Embryonic facial prominence (tissue), 1 donor: Measurements from ENCODE around the gene TTC33.
"Not testable (repeated sequence)": the region's sequence is repeated elsewhere in the genome, so short reads cannot be mapped to it uniquely, and the experiment has no call there.

ENCODE experiments used
- DNase-seq: peaks from one replicate; pipeline ENCODE4 v3.0.0-alpha.2; 2016; ENCODE audit errors: extremely low spot score

The TTC33 gene, protein sequence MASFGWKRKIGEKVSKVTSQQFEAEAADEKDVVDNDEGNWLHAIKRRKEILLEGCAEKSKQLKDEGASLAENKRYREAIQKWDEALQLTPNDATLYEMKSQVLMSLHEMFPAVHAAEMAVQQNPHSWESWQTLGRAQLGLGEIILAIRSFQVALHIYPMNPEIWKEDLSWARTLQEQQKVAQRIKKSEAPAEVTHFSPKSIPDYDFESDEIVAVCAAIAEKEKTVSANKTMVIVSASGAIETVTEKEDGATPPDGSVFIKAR

DNA sequence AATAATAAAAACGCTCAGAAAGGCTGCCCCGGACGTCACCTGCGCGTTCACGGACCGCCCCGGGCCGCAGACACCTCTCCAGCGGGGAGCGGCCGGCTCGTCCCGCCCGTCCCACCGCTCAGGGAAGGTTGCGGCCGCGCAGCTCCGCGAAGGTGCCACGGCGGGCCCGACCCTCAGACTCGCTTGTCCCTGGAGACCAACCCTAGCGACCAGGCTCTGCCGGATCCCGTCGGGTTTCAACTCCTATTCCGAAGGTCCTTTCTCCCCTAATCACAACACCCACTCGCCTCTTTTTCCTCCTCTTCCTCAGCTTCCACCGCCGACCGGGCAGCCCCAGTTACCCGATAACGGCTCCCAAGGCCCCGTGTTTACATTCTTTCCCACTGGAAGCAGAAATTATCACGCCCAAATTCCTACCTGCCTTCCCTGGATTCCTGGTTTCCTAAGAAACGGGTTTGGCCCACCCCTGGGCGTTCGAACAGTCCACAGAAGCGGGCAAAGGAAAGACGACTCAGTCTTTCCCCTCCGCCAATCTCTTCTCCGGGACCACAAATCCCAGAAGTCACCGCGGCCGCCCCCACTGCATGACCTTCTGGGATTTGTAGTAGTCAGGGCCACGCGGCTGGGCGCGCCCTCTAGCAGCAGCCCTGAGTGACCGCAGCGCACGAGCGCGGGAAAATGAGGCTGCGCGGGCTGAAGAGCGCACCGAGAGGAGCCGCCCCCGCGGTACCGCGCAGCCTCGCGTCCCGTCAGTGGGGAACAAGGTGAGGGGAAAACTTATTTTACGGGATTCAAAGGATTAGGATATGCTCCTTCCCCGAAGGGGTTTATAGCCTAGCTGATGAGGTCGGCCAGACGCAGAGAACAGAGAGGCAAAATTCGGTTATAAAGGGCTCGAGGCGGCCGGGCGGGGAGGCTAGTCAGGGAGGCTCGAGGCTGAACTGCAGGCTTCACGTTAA, at the start of gene TTC33:
Gene TTC33 (minus strand): TSS at position 555 of the 959 bp plus-strand sequence. CDS start 8,943 bp downstream, outside the sequence.
- DNase-seq: peak; percentile 89

DNA sequence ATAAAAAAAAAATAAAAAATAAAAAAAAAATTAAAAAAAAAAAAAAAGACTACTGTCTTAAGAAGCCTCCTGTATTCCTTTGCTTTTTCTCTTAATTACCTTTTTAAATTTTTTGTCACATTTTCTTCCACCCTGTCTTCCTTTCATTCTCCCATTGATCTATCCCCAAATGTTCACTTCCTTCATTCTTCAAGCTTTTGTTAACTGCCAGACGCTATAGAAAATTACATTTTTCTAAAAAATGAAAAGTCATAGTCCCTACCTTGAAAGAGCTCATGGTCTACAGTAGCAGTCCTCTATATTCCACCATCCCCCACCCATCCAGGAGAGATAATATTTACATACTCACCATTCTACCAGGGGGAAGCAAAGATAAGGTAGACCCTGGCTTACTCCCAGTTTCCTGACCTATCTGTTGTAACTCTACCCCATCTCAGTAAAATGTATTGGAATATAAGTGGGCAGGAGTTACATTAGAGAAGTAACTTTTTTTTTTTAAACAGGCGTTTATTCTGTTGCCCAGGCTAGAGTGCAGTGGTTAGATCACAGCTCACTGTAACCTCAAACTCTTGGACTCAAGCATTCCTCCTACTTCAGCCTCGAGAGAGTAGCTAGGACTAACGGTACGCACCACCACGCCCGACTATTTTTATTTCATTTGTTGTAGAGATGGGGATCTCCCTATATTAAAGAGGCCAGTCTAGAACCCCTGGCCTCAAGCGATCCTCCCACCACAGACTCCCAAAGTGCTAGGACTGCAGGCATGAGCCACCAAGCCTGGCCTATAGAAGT, 46.2 kb upstream of the TTC33 start:
- no peak for DNase-seq

GRCh38 chr5:40799258-40799657, 43.5 kb upstream of the TTC33 start:
- DNase-seq: no peak

GRCh38 chr5:40798801-40799210, 43.0 kb upstream of the TTC33 start:
- DNase-seq: no peak

DNA sequence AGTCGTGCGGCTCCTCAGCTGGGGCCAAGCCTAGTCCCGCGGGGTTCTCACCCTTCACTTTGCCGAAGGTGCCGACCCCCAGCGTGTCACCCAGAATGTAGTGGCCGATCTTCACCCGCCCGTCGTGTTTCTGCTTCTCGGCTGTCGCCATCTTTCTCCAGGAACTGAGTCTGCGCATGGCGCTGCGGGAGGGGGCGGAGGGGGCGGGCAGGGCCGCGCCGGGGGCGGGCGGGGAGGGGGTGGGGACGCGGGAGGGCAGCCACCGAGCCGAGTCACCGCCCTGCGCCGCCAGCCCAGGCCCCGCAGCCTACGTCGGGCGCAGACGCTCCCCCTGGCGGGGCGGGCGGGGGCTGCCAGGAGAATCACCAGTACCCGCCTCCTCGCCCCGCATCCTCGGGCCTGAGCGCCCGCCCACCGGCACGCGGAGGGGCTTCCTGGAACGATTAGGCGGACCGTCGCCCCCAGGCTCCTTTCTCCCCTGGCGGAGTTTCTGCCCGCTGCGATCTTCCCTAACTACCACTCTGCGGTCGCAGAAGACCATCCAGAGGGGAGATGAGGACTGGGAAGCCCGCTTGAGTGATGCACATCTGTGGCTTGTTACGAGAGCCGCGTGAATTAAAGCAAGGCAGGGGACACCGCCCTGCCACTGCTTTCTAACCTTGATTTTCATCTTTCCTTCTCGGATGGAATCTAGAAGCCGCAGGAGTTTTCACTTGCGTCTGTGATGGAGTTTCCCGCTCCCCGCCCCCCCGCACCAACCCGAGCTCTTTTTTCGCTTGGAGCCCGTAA, 42.4 kb upstream of the TTC33 start, which contains the start of gene PRKAA1:
Gene PRKAA1 (minus strand): TSS at position 363 of the 789 bp plus-strand sequence. CDS start 185 bp downstream, at position 178.
- DNase-seq: peak; percentile 87

- no peak for DNase-seq
Observed at GRCh38 chr5:40797273-40798011, 41.7 kb upstream of the TTC33 start.

DNA sequence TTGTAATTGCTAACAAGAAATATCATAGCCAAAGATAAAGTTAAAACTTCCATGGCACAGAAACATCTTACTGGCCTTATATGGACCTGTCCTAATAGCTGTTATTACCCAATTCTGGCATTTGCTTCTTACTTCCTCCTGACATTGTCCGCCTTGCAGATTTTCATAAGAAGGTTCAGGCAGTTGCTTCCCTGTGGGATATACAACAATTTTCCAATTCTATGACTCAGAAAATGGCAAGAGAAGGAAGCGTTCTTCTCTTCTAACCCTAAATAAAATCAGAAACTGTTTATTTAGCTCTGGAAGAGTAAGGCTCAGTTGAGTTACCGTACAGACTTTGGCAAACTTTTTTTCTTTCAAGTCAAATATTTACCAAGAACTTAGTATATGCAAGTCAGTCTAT, 40.7 kb upstream of the TTC33 start:
- DNase-seq: no peak

GRCh38 chr5:40794877-40795276, 39.1 kb upstream of the TTC33 start:
- DNase-seq: not testable (repeated sequence)

GRCh38 chr5:40794340-40794739, 38.6 kb upstream of the TTC33 start:
- not testable (repeated sequence) for DNase-seq

DNA sequence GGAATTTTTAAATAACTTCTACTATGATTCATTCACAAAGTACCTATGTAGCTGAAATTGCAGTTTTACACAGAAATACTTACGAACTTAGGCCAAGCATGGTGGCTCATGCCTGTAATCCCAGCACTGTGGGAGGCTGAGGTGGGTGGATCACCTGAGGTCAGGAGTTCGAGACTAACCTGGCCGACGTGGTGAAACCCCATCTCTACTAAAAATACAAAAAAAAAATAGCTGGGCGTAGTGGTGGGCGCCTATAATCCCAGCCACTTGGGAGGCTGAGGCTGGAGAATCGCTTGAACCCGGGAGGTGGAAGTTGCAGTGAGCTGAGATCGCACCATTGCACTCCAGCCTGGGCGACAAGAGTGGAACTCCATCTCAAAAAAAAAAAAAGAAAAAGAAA, 36.9 kb upstream of the TTC33 start:
- not testable (repeated sequence) for DNase-seq

DNA sequence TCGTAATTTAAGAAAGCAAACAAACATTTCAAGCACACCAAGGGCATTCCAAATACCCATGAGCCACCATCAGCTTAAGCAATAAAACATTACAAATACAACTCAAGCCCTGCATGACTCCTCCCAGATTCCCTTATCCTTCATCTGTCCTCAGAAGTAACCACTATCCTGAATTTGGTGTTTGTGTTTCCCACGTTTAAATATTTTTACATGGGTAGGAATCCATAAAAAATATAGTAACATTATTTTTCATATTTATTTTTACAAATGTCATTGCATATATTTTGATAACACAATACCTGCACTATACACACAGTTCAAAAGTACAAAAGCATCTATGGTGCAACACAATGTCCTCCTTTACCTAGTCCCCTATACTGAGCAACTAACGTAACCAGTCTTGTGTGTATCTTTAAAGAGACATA, 36.0 kb upstream of the TTC33 start:
- no peak for DNase-seq

- DNase-seq: no peak
Observed at GRCh38 chr5:40790947-40791593, 35.3 kb upstream of the TTC33 start.

GRCh38 chr5:40788941-40789340, 33.2 kb upstream of the TTC33 start:
- DNase-seq: not testable (repeated sequence)

DNA sequence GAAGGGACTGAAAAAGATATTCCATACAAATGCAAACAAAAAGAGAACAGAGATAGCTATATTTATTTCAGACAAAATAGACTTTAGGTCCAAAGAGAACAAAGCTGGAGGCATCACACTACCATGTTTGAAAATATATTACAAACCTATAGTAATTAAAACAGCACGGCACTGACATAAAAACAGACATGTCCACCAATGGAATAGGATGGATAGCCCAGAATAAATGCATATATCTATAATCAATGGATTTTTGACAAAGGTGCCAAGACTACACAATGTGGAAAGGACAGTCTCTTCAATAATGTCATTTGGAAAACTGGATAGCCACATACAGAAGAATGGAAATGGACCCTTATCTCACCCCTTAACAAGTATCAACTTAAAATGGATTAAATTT, 32.2 kb upstream of the TTC33 start:
- DNase-seq: no peak

GRCh38 chr5:40786664-40787063, 30.9 kb upstream of the TTC33 start:
- not testable (repeated sequence) for DNase-seq

- DNase-seq: no peak
Observed at GRCh38 chr5:40784916-40785315, 29.2 kb upstream of the TTC33 start.

DNA sequence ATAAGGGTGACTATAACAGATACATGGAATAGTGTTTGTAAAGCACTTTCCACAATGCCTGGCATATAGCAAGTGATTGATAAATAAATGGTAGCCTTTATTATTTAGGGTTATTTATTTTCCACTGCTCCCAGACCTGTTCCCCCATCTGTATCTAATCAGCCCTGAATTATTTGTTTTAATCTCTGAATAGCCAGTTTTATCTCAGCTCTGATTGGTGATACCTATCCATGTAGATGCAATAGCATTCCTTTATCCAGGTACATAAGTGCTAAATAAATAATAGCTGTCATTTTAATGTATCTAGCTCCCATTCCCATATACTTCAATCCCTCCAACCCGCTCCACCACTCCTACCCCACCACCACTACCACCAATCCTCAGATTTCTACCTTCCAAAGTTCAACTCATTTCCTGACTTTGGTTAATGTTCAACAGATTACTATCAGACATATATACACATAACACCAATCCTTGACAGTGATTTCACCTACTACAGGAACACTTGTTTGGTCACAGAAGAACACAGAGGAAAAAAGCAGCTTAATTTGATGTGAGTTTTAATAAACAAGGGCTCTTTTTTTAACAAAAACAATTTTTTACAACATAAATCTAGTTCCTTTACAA, 28.4 kb upstream of the TTC33 start:
- DNase-seq: no peak

GRCh38 chr5:40781843-40782409, 26.2 kb upstream of the TTC33 start:
- no peak for DNase-seq

DNA sequence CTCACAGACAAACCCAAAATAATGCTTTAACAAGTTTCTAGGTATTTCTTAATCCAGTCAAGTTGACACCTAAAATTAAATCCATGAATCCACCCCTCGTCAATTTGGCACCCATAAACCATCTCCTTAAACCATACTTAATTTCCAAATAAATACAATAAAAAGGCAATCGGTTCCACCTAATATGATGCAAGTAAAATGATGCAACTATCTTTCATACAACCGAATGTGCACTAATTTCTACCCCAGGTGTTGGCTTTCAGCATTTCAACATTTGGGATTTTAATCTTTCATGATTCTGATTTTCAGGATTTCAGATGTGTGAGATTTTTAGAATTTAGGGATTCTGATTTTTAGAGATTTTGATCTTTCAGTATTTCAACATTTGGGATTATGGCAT, 25.1 kb upstream of the TTC33 start:
- no peak for DNase-seq
